GM12891 (cell line): ENCODE data around the gene NTPCR.

Source experiments
- POLR2A ChIP-seq: IDR thresholded peaks from 2 replicates; pipeline ENCODE4 v1.6.1; 2011; ENCODE audit warnings: low read depth, low read length, control low read depth
- TAF1 ChIP-seq: IDR thresholded peaks from 2 replicates; pipeline ENCODE4 v1.6.1; 2011; ENCODE audit warnings: low read depth, low read length, control low read depth

DNA sequence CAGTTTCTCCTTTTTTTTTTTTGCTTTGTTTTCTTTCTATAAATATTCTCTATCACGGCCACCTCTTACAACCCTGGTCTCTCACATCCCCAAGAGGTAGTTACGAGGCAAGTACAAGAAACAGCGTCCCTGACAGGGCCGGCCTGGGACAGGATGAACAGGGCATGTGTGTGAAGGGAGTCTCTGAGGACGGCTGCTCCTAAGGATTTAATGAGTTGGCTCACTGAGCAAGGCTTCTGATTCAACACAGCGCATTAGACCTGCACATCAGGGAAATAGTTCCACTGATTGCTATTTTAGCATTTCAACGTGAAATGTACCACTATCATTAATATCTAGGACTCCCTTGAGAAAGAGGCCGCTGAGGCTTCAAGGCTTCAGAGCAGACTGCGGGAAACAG, 54.0 kb downstream of the NTPCR start:
- TF ChIP-seq TAF1 (no peak), POLR2A (no peak)
